Measurements from ENCODE around the gene ZBTB34. TPM values are rescaled to one million over a fixed set of nuclear protein-coding genes. Genes with fewer than 3 reads are reported as not detected.

The ZBTB34 gene
- total RNA-seq, 1 donor from 2014 or later = 4.5 TPM

- Histone ChIP-seq H3K9me3 (replicated peaks) (no peaks in the 10 kb centered on the region), H3K27ac (replicated peaks) (no peak overlapping the region), H3K36me3 (peaks cover 13% of the 10 kb centered on the region), H3K4me3 (no peak overlapping the region), H3K4me1 (peaks cover 31% of the 10 kb centered on the region), H3K27me3 (ENCODE audit: low read depth) (no peaks in the 10 kb centered on the region)
- intact Hi-C loops (cut with micrococcal nuclease) = no loop called here
- no peak for DNase-seq
- no peak for TF ChIP-seq CTCF (IDR thresholded peaks at IDR 0.05; ENCODE audit: borderline replicate concordance)
Measured at GRCh38 chr9:126842977-126843799, 17.3 kb upstream of the ZBTB34 start.

GRCh38 chr9:126844085-126844484, 16.4 kb upstream of the ZBTB34 start:
- peaks cover 6% of the 10 kb centered on the region for H3K36me3 ChIP-seq
- no peak overlapping the region for H3K4me3 ChIP-seq
- H3K4me1 ChIP-seq = peaks cover 22% of the 10 kb centered on the region
- no peak overlapping the region for H3K27ac ChIP-seq (replicated peaks)
- no peaks in the 10 kb centered on the region for H3K9me3 ChIP-seq (replicated peaks)
- DNase-seq = no peak
- H3K27me3 ChIP-seq (ENCODE audit: low read depth) = no peaks in the 10 kb centered on the region
- TF ChIP-seq CTCF (IDR thresholded peaks at IDR 0.05; ENCODE audit: borderline replicate concordance) = no peak
- intact Hi-C loops (cut with micrococcal nuclease) = no loop called here

GRCh38 chr9:126847051-126847450, 13.4 kb upstream of the ZBTB34 start:
- no peak overlapping the region for H3K4me3 ChIP-seq
- no peak for TF ChIP-seq CTCF (IDR thresholded peaks at IDR 0.05; ENCODE audit: borderline replicate concordance)
- H3K36me3 ChIP-seq = no peaks in the 10 kb centered on the region
- DNase-seq = no peak
- H3K27ac ChIP-seq (replicated peaks) = no peak overlapping the region
- intact Hi-C loops (cut with micrococcal nuclease) = no loop called here
- H3K9me3 ChIP-seq (replicated peaks) = no peaks in the 10 kb centered on the region
- H3K27me3 ChIP-seq (ENCODE audit: low read depth) = no peaks in the 10 kb centered on the region
- H3K4me1 ChIP-seq = peaks cover 16% of the 10 kb centered on the region

GRCh38 chr9:126849591-126850225, 10.7 kb upstream of the ZBTB34 start:
- H3K27me3 ChIP-seq (ENCODE audit: low read depth) = peaks cover 11% of the 10 kb centered on the region
- no peak for TF ChIP-seq CTCF (IDR thresholded peaks at IDR 0.05; ENCODE audit: borderline replicate concordance)
- intact Hi-C loops (cut with micrococcal nuclease) = no loop called here
- no peak overlapping the region for H3K27ac ChIP-seq (replicated peaks)
- no peaks in the 10 kb centered on the region for H3K4me1 ChIP-seq
- no peak for DNase-seq
- H3K9me3 ChIP-seq (replicated peaks) = no peaks in the 10 kb centered on the region
- H3K36me3 ChIP-seq = no peaks in the 10 kb centered on the region
- no peak overlapping the region for H3K4me3 ChIP-seq

- intact Hi-C loops (cut with micrococcal nuclease) = no loop called here
- Histone ChIP-seq H3K27ac (replicated peaks) (no peak overlapping the region), H3K27me3 (ENCODE audit: low read depth) (peaks cover 11% of the 10 kb centered on the region), H3K36me3 (no peaks in the 10 kb centered on the region), H3K4me1 (no peaks in the 10 kb centered on the region), H3K4me3 (no peak overlapping the region), H3K9me3 (replicated peaks) (no peaks in the 10 kb centered on the region)
- no peak for TF ChIP-seq CTCF (IDR thresholded peaks at IDR 0.05; ENCODE audit: borderline replicate concordance)
- no peak for DNase-seq
Measured at GRCh38 chr9:126851286-126851880, 9.1 kb upstream of the ZBTB34 start.
